ENCODE data around the gene SUCO.

- TF ChIP-seq SUZ12 (IDR thresholded peaks at IDR 0.05; ENCODE audit: extremely low read depth, insufficient read depth, insufficient read length) (no peak), ZNF274 (IDR thresholded peaks at IDR 0.05; ENCODE audit: low read depth, low read length) (no peak), YY1 (IDR thresholded peaks at IDR 0.05; ENCODE audit: insufficient read depth, insufficient read length) (no peak)
These were observed 34.8 kb downstream of the SUCO start for GRCh38 chr1:172567720-172568119.
